ENCODE results near the gene KDM2B.

Gene KDM2B

DNA sequence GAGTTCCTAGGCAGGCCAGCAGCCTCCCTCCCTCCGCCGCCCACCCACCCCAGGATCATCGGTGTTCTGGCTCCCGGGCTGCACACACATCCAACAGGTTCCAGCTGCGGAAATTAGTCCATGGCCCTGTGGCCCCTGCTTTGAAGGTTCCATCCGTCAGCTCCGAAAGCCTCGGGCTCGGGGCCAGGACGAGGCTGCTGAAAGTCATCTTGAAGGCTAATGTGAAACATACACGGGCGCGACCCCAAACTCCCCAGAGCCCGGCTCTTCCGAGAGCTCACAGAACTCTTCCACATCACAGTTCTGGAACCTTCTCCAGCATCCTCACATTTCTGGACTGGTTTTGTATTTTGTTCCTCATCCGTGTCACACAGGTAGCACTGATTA lies 19.8 kb downstream of the KDM2B start:
- no peak for DNase-seq (ENCODE audit: low read depth)

DNA sequence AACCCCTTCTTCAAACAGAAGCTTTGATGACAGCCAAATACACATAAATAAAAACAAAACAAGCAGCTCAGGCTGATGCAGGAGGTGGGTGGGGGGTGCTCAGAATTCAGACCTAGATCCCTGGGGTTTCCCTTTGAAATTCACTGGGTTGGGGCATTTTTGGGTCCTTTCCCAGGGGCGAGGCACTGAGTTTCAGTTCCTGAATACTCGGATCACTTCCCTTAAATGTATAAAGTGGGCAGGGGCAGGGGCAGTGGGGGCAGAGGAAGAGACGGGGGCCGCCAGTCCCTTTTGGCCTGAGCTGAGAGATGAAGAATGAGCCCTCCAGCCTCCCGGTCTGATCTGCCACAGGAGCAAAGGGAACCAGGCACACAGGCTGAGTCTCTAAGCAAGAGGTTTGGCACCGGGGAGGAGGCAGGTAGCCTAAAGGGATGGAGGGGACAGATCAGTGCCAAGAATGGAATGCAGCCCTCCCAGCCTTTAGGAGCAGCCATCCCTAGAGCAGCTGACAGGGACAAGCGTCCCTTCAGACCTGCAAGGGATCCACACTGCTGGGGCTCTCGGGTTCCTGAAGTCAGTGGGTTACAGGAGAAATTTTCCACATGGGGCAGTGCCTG lies 20.3 kb downstream of the KDM2B start:
- no peak for DNase-seq (ENCODE audit: low read depth)

DNA sequence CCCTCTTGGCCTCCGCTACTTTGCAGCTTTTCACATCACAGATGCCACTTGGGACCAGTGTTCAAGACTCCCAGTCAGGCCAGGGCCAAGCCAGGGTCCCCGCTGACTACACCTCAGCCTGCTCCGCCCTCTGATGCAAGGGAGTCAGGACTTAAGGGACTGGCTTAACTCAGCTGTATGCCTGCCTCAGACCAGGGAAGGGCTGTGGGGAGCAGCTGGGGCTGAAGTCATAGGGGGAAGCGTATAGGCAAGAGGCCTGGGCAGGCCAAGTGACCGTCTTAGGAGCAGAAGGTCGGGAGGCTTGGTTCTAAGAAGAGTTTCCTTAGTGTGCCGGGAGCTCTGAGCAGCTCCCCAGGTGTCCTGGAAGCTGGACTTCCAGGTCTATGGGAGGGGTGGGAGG lies 21.9 kb downstream of the KDM2B start:
- DNase-seq (ENCODE audit: low read depth) = no peak

DNA sequence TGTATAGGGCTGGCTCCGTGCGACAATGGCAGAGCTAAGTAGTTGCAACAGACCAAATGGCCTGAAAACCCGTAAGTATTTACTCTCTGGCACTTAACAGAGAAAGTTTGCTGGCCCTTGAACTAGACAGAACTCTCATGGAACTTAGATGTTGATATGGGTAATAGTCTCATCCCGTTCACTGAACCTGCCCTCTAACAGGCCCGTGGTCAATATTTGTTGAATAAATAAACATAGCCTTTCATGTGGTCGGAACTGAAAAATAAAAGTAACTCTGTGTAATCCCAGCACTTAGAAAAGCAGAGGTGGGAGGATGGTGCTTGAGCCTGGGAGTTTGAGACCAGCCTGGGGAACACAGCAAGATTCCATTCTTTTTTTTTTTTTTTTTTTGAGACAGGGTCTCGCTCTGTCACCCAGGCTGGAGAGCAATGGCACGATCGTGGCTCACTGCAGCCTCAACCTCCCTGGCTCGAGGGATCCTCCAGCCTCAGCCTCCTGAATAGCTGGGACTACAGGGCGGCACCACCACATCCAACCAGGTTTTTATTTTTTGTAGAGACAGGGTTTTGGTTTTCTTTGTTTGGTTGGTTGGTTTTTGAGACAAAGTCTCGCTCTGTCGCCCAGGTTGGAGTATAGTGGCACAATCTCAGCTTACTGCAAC lies 29.7 kb downstream of the KDM2B start:
- DNase-seq (ENCODE audit: low read depth) = no peak

DNA sequence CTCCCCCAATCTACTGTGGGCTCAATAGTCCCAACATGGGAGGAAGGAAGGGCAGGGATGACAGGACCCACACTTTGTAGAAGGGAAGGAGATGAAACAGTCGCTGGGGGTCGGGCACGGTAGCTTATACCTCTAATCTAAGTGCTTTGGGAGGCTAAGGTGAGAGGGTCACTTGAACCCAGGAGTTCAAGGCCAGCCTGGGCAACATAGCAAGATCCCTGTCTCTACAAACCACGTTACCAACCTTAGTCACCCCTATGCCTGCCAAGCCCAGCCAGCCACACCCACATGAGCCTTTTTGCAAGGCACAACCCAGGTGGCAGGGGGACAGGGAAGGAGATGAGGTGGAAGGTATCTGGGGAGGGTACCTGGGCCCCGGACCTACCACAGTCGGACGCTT lies 31.7 kb downstream of the KDM2B start:
- no peak for DNase-seq (ENCODE audit: low read depth)

DNA sequence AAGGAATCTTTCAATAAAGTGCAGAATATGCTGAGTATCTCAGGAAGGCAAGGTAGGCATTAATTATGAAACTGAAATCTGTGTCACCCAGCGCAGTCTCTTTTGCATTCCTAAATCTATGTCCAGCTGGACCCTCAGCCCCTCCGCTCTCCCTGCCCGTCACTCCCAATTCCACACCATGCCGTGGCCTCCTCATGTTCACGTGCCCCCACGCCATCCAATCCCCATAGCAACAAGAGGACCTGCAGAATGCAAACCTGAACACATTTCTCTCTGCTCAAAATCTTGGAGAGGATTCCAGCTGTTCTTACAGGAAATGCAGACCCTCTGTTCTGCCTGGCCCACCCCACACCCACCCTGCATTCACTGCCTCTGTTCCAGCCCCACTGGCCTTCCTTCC lies 35.3 kb downstream of the KDM2B start:
- DNase-seq (ENCODE audit: low read depth) = no peak

DNA sequence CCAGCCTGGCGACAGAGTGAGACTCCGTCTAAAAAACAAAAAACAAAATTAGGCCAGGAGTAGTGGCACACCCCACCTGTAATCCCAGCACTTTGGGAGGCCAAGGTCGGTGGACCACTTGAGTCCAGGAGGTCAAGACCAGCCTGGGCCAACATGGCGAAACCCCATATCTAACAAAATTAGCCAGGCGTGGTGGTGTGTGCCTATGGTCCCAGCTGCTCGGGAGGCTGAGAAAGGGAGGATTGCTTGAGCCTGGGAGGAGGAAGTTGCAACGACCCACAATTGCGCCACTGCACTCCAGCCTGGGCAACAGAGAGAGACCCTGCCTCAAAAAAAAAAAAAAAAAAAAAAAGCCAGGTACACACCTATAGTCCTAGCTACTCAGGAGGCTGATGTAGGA lies 37.0 kb downstream of the KDM2B start:
- DNase-seq (ENCODE audit: low read depth) = no peak

DNA sequence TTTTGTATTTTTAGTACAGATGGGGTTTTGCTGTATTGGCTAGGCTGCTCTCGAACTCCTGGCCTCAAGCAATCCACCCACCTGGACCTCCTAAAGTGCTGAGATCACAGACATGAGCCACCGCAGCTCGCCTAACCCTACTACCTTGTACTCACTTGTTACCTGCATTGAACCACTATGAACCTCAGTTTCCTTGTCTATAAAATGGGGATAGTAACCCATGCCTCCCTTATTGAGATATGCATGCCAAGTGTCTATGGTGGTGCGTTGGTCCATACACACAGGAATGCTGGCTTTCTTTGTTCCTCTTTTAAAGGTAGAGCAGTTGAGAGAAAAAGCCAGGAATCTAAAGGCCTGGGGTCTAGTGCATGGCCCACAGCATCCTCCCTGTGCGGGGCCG lies 40.9 kb downstream of the KDM2B start:
- DNase-seq (ENCODE audit: low read depth) = no peak

DNA sequence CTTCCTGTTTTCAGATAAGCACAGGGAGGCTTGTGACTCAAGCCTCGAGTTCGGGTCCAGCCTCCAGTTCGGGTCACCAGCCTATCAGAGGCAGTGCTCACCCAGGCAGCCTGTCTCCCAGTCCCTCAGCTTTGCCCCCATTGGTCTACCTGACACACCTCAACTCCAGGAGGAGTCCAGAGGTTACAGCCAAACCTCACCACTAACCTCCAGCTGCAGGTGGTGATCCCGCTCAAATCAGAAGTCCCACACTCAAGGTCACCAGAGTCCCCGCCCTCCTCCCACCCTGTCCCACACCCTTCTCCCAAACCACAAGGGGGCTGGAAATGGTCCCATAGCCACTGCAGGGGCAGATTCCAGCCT lies 42.1 kb downstream of the KDM2B start:
- DNase-seq (ENCODE audit: low read depth) = no peak

DNA sequence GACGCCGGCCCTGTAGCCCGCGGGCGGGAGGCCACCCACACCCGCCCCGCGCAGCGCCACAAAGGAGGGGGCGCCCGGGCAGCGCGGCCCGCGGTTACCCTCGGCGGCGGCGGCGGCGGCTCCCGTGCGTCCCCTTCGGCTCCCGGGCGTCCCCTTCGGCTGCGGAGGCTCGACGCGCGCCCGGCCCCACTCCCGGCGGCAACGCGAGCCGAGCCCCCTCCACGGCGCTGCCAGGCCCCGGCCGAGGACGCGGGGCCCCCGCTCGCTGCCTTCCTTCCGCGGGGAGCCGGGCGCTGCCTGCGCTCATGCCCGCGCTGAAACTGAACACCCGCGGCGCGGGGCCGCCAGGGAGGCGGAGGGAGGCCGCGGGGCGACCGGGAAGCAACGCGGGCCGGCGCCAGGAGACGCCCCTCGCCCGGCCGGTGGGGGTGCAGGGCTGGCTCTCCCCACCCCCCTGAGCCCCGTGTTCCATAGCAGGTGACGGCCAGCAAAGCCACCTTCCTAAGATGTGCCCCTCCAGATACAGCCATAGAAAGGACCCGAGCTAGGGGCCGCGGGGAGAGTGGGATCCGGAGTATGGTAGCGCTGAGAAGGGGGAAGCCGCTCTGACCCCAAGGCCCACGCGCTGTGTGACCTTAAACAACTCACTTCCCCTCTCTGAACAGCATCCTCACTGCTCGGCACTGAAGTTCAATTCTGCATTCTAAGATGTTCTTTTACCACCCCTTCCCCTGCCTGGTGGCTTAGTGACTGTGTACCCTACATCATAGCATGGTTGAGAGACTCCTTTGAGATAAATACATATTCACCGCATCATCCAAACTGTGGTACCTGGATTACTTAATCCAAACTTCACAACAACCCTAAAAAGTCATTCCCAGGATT lies 42.8 kb downstream of the KDM2B start:
- no peak for DNase-seq (ENCODE audit: low read depth)

DNA sequence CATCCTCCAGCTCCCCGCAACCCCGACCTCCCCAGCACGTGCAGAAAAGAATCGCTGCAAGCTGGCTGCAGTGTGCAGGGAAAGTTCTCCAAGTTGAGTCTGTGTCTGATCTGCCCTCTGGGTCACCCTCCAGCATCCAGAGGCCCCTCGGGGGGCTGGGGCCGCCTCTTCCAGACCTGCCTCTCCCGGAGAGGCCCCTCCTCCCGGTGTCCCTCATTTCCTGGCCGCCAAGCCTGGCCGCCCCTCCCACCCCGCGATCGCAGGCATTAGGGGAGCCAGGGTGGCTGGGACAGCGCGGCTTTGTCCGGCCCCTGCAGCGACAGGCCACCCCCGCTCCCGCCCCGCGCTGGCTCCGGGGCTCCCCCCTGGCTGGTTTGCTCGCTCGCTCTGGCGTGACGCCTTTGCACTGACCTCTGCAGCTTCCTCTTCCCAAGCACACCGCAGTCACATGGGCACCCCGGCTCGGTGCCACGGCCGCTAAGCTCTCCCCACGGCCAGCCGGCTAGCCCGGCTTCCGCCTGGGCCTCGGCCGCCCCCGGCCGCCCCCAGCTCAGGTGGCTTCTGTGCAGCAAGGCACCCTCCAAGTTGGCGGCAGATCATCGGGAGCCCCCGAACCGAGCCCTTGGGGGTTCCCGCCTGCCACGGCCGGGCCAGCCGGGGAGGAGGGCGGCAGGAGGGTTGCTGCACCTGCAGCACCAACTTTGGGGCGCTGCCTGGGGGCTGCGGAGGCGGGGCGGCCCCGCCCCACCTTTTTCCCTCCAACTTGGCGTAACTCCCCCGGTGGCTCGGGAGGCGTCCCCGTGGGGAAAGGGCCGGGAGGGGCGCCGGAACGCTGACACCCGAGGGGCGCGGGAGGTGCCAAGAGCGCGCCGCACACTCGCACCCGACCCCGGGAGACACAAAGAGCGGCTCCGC lies 43.7 kb downstream of the KDM2B start:
- DNase-seq (ENCODE audit: low read depth) = no peak

DNA sequence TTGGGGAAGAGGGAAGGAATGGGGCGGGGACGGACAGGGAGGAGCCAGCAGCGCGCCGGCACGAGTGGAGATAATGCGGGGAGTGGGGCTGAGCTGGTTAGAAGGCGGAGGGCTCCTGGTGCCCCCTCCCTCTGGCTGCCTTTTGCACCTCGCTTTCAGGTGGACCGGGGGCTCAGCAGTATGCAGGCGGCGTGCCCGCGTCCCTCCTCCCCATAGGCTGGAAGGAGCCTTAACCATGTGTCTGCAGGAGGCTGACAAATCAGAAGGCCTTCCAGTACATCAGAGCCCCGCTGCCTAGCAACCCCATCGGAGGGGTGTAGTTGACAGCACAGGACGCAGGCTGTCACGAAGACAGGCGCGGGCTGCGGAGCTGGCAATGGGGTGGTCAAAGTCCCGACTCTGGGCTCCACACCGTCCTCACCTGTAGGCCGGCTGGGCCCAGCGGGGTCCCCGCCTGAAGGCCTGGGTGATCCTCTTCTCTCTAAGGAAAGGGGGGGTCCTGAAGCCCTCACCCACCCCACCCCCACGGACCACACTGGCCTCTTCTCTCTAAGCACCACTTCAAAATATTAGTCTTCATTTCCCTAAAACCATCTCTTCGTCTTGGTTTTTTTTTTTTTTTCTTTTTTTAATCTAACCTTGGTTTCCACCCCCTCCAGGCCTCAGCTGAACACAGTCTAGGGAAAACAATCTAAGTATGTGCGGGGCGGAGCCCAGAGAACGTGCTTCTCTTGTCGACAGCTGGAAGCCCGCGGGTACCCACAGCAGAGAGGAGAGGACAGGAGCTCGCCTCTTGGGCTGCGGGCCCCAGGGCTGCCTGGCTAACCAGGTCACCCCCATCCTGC lies 44.5 kb downstream of the KDM2B start:
- DNase-seq (ENCODE audit: low read depth) = peak; percentile 38

DNA sequence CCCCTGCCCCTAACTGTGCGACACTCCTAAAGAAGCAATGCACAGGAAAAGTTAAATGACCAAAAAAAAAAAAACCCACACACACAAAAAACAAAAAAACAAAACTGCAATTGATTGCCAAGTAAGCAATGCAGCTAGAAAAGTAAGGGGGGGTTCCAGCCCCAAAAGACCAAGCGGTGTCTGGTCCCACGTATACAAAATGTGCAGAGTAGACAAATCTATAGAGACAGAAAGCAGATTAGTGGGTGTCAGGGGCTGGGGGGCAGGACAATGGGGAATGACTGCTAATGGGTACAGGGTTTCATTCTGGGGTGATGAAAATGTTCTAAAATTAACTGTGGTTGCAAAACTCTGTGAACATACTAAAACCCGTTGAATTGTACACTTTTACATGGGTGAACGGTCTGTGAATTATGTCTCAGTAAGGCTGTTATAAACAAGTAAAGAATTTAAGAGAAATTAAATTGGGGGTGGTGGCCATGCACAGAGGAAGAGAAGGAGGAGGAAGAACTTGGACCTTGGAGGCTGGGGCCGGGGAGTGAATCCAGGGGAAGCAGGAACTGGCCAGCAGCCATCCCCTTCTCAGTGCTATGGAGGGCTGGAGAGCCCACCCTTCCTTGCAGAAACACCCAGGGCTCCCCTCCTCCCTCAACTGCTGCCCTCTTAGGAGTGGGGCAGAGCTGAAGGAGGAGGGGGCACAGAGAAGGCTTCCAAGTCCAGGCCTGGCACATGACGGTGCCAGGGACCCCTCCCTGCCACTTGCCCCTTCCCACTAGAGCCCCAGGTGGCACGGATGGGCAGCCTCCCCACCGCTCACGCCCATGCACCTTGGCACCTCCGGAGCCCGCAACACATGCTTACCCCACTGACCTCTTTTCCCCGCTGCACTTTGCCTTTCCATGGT lies 45.4 kb downstream of the KDM2B start:
- no peak for DNase-seq (ENCODE audit: low read depth)

DNA sequence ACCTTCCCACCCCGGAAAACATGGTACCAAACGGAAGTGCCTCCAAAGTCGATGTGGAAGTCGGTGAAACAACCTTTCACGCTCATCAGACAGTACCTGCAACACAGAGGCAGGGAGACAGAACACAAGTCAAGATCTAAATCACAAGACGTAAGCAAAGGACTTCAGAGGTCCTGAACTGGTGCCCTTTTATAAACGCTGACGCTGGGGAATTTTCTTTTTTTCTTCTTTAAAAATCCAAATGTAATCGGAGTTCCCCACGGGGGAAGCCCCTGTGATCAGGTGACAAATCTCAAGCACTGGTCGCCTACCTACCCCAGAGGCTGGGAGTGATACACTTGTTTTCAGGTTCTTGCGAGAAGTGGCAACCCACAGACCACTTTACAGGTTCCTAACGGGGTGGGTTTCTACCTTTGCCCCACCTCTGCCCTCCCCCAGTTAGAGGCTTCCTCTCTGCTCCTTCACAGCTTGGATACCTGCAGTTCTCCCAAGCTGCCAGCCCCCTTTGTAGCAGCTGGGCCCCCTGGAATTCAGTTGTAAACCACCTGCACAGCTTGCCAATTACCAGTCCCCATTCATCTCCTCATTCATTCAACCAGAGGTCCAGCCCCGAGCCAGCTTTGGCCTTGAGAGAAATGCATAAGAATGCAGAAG lies 46.2 kb downstream of the KDM2B start:
- peak; percentile 30 for DNase-seq (ENCODE audit: low read depth)

DNA sequence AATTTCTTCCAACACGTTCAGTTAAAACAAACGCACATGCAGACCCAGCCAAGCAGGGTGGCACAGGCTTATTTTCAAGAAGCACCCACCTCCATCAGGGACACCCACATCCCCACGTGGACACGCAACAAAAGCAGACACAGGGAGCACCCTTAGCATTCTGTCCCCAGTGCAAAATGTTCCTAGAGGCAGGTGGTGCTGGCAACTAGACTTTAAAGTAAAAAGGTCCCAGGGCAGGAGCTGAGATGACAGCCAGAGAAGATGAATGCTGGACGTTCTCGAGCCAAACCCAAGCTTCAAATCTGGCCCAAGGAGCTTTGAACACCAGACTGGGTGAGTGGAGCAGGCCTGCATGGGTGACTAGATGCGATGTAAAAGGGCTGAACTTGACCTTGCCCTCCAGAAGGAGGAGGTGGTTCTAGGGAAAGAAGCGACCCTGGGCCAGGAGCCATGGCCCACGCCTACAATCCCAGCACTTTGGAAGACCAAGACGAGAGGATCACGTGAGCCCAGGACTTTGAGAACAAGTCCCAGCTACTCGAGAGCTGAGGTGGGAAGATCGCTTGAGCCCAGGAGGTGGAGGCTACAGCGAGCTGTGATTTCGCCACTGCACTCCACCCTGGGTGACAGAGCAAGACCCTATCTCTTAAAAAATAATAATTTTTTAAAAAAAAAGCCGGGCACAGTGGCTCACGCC lies 47.3 kb downstream of the KDM2B start:
- DNase-seq (ENCODE audit: low read depth) = no peak

DNA sequence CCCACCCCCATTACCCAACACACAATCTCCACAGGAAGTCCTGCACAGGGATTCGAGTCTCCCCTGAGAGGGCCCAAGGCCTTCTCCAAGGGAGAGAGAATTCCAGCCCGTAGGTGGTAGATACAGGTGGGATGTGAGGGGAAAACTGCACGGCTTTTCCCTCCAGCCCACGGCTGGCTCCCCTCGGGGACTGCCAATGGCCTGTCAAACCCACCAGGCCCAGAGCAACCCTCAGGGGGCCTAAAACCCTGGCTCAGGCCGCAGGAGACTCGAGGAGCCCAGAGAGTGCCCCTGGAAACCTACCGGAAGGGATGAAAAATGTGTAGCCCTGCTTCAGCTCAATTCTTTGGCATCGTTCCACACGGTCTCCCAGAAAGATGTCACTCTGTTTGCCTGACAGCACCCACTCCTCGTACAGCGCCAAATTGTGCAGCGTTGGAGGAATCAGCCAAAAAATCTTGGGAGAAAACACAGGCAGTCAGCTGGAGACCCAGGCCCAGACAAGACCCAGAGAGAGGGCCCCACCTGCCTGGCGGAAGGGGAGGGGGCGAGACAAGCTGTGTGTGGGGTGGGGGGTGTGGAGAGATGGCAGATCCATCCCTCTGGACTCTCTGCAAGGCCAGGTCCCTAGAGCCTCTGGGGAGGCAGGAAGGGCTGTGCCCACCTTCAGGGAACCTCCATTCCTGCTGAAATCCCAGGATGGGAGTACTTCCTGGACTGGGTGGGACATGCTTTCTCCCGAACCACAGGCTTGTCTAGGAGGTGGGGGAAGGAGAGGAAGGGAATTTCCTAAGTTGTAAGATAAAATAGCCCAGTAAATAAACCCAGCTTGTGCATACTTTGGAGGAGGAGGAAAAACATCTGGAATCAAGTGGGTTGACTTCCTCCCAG lies 48.1 kb downstream of the KDM2B start:
- no peak for DNase-seq (ENCODE audit: low read depth)

DNA sequence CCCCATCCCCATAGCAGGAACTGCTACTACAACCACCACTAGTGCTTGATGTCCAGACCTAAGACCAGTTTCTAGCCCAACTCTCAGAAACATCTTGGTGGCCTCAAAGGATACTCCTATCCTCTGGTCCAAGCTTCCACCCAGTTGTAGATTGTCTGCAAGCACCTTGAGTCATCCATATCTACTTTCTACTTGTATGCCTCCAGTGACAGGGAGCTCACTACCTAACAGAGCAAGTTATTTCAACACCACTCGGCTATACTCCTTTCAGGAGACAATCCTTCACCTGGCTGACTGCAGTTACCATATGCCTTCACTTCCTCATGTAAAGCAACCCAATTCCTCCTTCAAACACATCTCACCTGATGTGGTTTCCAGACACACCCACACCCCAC lies 49.5 kb downstream of the KDM2B start:
- DNase-seq (ENCODE audit: low read depth) = no peak

Data from stimulated activated CD8-positive, alpha-beta memory T cell treated with anti-CD3 and anti-CD28 coated beads, Interleukin-15, amount 100 ng/mL, for 1 hour (primary cell).